HEK293 (cell line): Measurements from ENCODE around the gene OTX1.

Experiments used
- CTCF ChIA-PET: fragments of 350-600 bp; formaldehyde crosslinking; extraction: SDS; loops from one replicate; lab custom pipeline; 2021; ENCODE audit warnings: antibody characterized with exemption; lab: Yijun Ruan, JAX
- POLR2A ChIA-PET: fragments of 300-600 bp; formaldehyde crosslinking; extraction: SDS; loops from one replicate; lab custom pipeline; 2020; ENCODE audit warnings: antibody characterized with exemption, inconsistent platforms; lab: Yijun Ruan, JAX
- H3K27ac ChIP-seq: fragments of 200-500 bp; sonication (Bioruptor generic); 2 replicates; pipeline ENCODE4 v1.5.1; 2014; ENCODE audit warnings: low read depth, low read length, control low read depth, inconsistent platforms; ENCODE audit errors: extremely low read depth
- H3K36me3 ChIP-seq, 2 experiments: fragments of 200-500 bp in 1 of 2; sonication (Bioruptor generic) in 1 of 2; 1 replicate in 1 of 2; 2 replicates in 1 of 2; pipeline ENCODE4 v1.5.1; 2014 to 2017; ENCODE audit warnings: inconsistent platforms in 2 of 2, low read length in 2 of 2; ENCODE audit not compliant: control insufficient read depth in 2 of 2, insufficient read depth in 1 of 2
- H3K4me1 ChIP-seq: fragments of 200-500 bp; sonication (Bioruptor generic); 2 replicates; pipeline ENCODE4 v1.5.1; 2014; ENCODE audit warnings: mild to moderate bottlenecking, low read length, inconsistent platforms; ENCODE audit not compliant: control insufficient read depth, insufficient read depth
- H3K4me3 ChIP-seq: 2 replicates; pipeline ENCODE4 v1.5.1; 2011; ENCODE audit warnings: low read depth, mild to moderate bottlenecking, control low read depth, low read length, moderate library complexity
- H3K9me3 ChIP-seq: fragments of 200-500 bp; sonication (Bioruptor generic); 2 replicates; pipeline ENCODE4 v1.5.1; 2014; ENCODE audit warnings: low read depth, low read length, inconsistent platforms; ENCODE audit not compliant: control insufficient read depth, insufficient read depth
- GFI1B ChIP-seq: fragments of 450-650 bp; formaldehyde crosslinking; IDR thresholded peaks from 2 replicates; pipeline ENCODE4 v1.5.1; 2016; ENCODE audit warnings: missing biosample characterization, missing genetic modification characterization
- KLF10 ChIP-seq: fragments of 450-650 bp; IDR thresholded peaks from 2 replicates; pipeline ENCODE4 v1.5.1; 2018; ENCODE audit warnings: missing biosample characterization, mild to moderate bottlenecking, missing genetic modification characterization
- ZEB2 ChIP-seq: fragments of 450-650 bp; formaldehyde crosslinking; IDR thresholded peaks from 2 replicates; pipeline ENCODE4 v1.5.1; 2016; ENCODE audit warnings: missing biosample characterization, missing genetic modification characterization
- ZIC2 ChIP-seq: fragments of 450-650 bp; formaldehyde crosslinking; IDR thresholded peaks from 2 replicates; pipeline ENCODE4 v1.5.1; 2016; ENCODE audit warnings: missing biosample characterization, missing genetic modification characterization
- ZNF133 ChIP-seq: fragments of 450-650 bp; formaldehyde crosslinking; IDR thresholded peaks from 2 replicates; pipeline ENCODE4 v1.5.1; 2016; ENCODE audit warnings: missing biosample characterization, missing genetic modification characterization
- ZNF140 ChIP-seq: fragments of 450-650 bp; formaldehyde crosslinking; IDR thresholded peaks from 2 replicates; pipeline ENCODE4 v1.5.1; 2016; ENCODE audit warnings: missing biosample characterization, missing genetic modification characterization
- ZNF202 ChIP-seq: fragments of 450-650 bp; formaldehyde crosslinking; IDR thresholded peaks from 2 replicates; pipeline ENCODE4 v1.5.1; 2016; ENCODE audit warnings: missing biosample characterization, missing genetic modification characterization, borderline replicate concordance
- ZNF335 ChIP-seq: fragments of 450-650 bp; formaldehyde crosslinking; conservative IDR thresholded peaks from 2 replicates; pipeline ENCODE4 v1.5.1; 2016; ENCODE audit warnings: missing biosample characterization, missing genetic modification characterization
- ZNF423 ChIP-seq: fragments of 450-650 bp; formaldehyde crosslinking; IDR thresholded peaks from 2 replicates; pipeline ENCODE4 v1.5.1; 2016; ENCODE audit warnings: missing biosample characterization, missing genetic modification characterization
- ZNF433 ChIP-seq: fragments of 450-650 bp; formaldehyde crosslinking; IDR thresholded peaks from 2 replicates; pipeline ENCODE4 v1.5.1; 2016; ENCODE audit warnings: missing biosample characterization, missing genetic modification characterization, low read depth
- ZNF521 ChIP-seq: fragments of 450-650 bp; formaldehyde crosslinking; IDR thresholded peaks from 2 replicates; pipeline ENCODE4 v1.5.1; 2017; ENCODE audit warnings: missing biosample characterization, mild to moderate bottlenecking, missing genetic modification characterization
- ZNF529 ChIP-seq: fragments of 450-650 bp; formaldehyde crosslinking; IDR thresholded peaks from 2 replicates; pipeline ENCODE4 v1.5.1; 2017; ENCODE audit warnings: missing genetic modification characterization, missing biosample characterization; ENCODE audit not compliant: insufficient replicate concordance
- ZNF560 ChIP-seq: fragments of 450-650 bp; formaldehyde crosslinking; IDR thresholded peaks from 2 replicates; pipeline ENCODE4 v1.5.1; 2017; ENCODE audit warnings: missing biosample characterization, missing genetic modification characterization, borderline replicate concordance
- ZXDB ChIP-seq: fragments of 450-650 bp; formaldehyde crosslinking; IDR thresholded peaks from 2 replicates; pipeline ENCODE4 v1.5.1; 2016; ENCODE audit warnings: missing biosample characterization, missing genetic modification characterization
- TF ChIP-seq, protein P1 (sequence below): fragments of 450-650 bp; formaldehyde crosslinking; IDR thresholded peaks from 2 replicates; pipeline ENCODE4 v1.5.1; 2016; ENCODE audit warnings: missing biosample characterization, missing genetic modification characterization
- TF ChIP-seq, protein P2 (sequence below): fragments of 450-650 bp; formaldehyde crosslinking; IDR thresholded peaks from 2 replicates; pipeline ENCODE4 v1.5.1; 2017; ENCODE audit warnings: missing biosample characterization, missing genetic modification characterization
- TF ChIP-seq, protein P3 (sequence below): fragments of 450-650 bp; formaldehyde crosslinking; IDR thresholded peaks from 2 replicates; pipeline ENCODE4 v1.5.1; 2016; ENCODE audit warnings: missing biosample characterization, missing genetic modification characterization
- TF ChIP-seq, protein P4 (sequence below): fragments of 450-650 bp; IDR thresholded peaks from 2 replicates; pipeline ENCODE4 v1.5.1; 2018; ENCODE audit warnings: missing biosample characterization, mild to moderate bottlenecking, missing genetic modification characterization
- TF ChIP-seq, protein P5 (sequence below): fragments of 450-650 bp; formaldehyde crosslinking; IDR thresholded peaks from 2 replicates; pipeline ENCODE4 v1.5.1; 2017; ENCODE audit warnings: missing biosample characterization, missing genetic modification characterization
- TF ChIP-seq, protein P6 (sequence below): fragments of 450-650 bp; formaldehyde crosslinking; IDR thresholded peaks from 2 replicates; pipeline ENCODE4 v1.5.1; 2017; ENCODE audit warnings: missing biosample characterization, missing genetic modification characterization
- TF ChIP-seq, protein P7 (sequence below): fragments of 450-650 bp; formaldehyde crosslinking; IDR thresholded peaks from 2 replicates; pipeline ENCODE4 v1.5.1; 2016; ENCODE audit warnings: missing biosample characterization, missing genetic modification characterization

Gene OTX1

DNA sequence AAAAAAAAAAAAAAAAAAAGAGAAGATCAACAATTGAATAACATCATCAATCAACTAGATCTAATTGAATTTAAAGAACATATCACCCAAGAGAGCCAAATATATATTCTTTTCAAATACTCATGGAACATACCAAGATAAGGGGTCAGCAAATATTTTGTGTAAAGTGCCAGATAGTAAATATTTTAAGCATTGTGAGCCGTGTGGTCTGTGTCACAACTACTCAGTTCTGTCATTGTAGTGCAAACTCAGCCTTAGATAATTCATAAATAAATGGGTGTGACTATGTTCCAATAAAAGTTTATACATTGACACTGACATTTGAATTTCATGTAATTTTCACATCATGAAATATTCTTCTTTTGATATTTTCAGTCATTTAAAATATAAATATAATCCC lies 45.9 kb downstream of the OTX1 start (continued):
- TF ChIP-seq, protein P1, sequence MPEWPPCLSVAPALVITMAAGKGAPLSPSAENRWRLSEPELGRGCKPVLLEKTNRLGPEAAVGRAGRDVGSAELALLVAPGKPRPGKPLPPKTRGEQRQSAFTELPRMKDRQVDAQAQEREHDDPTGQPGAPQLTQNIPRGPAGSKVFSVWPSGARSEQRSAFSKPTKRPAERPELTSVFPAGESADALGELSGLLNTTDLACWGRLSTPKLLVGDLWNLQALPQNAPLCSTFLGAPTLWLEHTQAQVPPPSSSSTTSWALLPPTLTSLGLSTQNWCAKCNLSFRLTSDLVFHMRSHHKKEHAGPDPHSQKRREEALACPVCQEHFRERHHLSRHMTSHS (tag by site-specific recombination), result no peak

DNA sequence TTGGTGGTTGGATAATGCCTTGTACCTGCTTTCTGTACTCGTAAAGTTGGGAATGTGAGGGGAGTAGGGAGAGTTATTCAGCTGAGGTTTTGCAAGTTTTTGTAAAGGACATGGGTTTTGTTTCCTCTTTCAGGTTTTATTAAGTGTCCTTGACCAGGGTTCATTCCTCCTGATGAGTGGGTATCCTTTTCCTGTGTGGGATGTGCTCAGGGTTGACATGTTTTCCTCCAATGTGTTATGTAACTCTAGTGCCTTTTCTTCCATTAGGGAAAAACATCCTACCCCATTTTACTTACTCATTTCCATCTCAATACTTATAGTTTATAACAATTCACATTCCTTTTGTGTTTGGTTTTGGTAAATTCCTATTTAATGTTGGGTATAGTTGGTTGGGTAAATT lies 48.4 kb downstream of the OTX1 start:
- Histone ChIP-seq H3K36me3 (no peaks in the 10 kb centered on the region), H3K9me3 (no peaks in the 10 kb centered on the region), H3K27ac (no peak overlapping the region), H3K4me1 (no peaks in the 10 kb centered on the region), H3K4me3 (no peak overlapping the region)
- ChIA-PET CTCF (interaction anchor here (0.6 to 1.0 kb wide), 2 partner anchors 19 to 1089 kb away, joined by 3 read pairs; no protein-coding TSS in a partner anchor), POLR2A (no interaction called here)
- TF ChIP-seq ZNF202 (tag by site-specific recombination) (no peak), ZNF140 (tag by site-specific recombination) (no peak), ZNF133 (tag by site-specific recombination) (no peak), ZEB2 (tag by site-specific recombination) (no peak)

DNA sequence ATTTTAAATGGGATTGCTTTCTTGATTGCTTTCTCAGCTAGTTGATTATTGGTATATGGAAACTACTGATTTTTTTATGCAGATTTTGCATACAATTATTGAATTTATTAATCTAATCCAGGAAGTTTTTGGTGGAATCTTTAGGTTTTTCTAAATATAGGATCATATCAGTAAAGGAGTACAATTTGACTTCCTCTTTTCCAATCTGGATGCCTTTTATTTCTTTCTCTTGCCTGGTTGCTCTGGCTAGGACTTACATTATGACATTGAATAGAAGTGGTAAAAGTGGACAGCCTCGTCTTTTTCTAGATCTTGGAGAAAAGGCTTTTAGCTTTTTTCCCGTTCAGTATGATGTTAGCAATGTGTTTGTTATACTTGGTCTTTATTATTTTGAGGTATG lies 51.3 kb downstream of the OTX1 start:
- no peaks in the 10 kb centered on the region for H3K9me3 ChIP-seq
- no peaks in the 10 kb centered on the region for H3K4me1 ChIP-seq
- ChIA-PET POLR2A (no interaction called here), CTCF (no interaction called here)
- no peak overlapping the region for H3K4me3 ChIP-seq
- no peak overlapping the region for H3K27ac ChIP-seq
- no peaks in the 10 kb centered on the region for H3K36me3 ChIP-seq
- TF ChIP-seq, protein P2, sequence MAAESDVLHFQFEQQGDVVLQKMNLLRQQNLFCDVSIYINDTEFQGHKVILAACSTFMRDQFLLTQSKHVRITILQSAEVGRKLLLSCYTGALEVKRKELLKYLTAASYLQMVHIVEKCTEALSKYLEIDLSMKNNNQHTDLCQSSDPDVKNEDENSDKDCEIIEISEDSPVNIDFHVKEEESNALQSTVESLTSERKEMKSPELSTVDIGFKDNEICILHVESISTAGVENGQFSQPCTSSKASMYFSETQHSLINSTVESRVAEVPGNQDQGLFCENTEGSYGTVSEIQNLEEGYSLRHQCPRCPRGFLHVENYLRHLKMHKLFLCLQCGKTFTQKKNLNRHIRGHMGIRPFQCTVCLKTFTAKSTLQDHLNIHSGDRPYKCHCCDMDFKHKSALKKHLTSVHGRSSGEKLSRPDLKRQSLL, result no peak
- no peak for TF ChIP-seq ZXDB
- no peak for TF ChIP-seq ZNF521
- TF ChIP-seq ZIC2 (tag by site-specific recombination), result no peak
- no peak for TF ChIP-seq ZNF423 (tag by site-specific recombination)
- no peak for TF ChIP-seq ZNF433 (tag by site-specific recombination)
- TF ChIP-seq, protein P3, sequence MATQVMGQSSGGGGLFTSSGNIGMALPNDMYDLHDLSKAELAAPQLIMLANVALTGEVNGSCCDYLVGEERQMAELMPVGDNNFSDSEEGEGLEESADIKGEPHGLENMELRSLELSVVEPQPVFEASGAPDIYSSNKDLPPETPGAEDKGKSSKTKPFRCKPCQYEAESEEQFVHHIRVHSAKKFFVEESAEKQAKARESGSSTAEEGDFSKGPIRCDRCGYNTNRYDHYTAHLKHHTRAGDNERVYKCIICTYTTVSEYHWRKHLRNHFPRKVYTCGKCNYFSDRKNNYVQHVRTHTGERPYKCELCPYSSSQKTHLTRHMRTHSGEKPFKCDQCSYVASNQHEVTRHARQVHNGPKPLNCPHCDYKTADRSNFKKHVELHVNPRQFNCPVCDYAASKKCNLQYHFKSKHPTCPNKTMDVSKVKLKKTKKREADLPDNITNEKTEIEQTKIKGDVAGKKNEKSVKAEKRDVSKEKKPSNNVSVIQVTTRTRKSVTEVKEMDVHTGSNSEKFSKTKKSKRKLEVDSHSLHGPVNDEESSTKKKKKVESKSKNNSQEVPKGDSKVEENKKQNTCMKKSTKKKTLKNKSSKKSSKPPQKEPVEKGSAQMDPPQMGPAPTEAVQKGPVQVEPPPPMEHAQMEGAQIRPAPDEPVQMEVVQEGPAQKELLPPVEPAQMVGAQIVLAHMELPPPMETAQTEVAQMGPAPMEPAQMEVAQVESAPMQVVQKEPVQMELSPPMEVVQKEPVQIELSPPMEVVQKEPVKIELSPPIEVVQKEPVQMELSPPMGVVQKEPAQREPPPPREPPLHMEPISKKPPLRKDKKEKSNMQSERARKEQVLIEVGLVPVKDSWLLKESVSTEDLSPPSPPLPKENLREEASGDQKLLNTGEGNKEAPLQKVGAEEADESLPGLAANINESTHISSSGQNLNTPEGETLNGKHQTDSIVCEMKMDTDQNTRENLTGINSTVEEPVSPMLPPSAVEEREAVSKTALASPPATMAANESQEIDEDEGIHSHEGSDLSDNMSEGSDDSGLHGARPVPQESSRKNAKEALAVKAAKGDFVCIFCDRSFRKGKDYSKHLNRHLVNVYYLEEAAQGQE (tag by site-specific recombination), result no peak
- no peak for TF ChIP-seq GFI1B
- no peak for TF ChIP-seq ZNF335 (tag by site-specific recombination)
- TF ChIP-seq, protein P4, sequence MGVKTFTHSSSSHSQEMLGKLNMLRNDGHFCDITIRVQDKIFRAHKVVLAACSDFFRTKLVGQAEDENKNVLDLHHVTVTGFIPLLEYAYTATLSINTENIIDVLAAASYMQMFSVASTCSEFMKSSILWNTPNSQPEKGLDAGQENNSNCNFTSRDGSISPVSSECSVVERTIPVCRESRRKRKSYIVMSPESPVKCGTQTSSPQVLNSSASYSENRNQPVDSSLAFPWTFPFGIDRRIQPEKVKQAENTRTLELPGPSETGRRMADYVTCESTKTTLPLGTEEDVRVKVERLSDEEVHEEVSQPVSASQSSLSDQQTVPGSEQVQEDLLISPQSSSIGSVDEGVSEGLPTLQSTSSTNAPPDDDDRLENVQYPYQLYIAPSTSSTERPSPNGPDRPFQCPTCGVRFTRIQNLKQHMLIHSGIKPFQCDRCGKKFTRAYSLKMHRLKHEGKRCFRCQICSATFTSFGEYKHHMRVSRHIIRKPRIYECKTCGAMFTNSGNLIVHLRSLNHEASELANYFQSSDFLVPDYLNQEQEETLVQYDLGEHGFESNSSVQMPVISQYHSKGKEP (tag by site-specific recombination), result no peak
- TF ChIP-seq, protein P5, sequence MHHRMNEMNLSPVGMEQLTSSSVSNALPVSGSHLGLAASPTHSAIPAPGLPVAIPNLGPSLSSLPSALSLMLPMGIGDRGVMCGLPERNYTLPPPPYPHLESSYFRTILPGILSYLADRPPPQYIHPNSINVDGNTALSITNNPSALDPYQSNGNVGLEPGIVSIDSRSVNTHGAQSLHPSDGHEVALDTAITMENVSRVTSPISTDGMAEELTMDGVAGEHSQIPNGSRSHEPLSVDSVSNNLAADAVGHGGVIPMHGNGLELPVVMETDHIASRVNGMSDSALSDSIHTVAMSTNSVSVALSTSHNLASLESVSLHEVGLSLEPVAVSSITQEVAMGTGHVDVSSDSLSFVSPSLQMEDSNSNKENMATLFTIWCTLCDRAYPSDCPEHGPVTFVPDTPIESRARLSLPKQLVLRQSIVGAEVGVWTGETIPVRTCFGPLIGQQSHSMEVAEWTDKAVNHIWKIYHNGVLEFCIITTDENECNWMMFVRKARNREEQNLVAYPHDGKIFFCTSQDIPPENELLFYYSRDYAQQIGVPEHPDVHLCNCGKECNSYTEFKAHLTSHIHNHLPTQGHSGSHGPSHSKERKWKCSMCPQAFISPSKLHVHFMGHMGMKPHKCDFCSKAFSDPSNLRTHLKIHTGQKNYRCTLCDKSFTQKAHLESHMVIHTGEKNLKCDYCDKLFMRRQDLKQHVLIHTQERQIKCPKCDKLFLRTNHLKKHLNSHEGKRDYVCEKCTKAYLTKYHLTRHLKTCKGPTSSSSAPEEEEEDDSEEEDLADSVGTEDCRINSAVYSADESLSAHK (tag by site-specific recombination), result no peak
- no peak for TF ChIP-seq KLF10 (tag by site-specific recombination)
- TF ChIP-seq, protein P6, sequence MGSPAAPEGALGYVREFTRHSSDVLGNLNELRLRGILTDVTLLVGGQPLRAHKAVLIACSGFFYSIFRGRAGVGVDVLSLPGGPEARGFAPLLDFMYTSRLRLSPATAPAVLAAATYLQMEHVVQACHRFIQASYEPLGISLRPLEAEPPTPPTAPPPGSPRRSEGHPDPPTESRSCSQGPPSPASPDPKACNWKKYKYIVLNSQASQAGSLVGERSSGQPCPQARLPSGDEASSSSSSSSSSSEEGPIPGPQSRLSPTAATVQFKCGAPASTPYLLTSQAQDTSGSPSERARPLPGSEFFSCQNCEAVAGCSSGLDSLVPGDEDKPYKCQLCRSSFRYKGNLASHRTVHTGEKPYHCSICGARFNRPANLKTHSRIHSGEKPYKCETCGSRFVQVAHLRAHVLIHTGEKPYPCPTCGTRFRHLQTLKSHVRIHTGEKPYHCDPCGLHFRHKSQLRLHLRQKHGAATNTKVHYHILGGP (tag by site-specific recombination), result no peak
- no peak for TF ChIP-seq ZNF560 (tag by site-specific recombination)
- TF ChIP-seq, protein P7, sequence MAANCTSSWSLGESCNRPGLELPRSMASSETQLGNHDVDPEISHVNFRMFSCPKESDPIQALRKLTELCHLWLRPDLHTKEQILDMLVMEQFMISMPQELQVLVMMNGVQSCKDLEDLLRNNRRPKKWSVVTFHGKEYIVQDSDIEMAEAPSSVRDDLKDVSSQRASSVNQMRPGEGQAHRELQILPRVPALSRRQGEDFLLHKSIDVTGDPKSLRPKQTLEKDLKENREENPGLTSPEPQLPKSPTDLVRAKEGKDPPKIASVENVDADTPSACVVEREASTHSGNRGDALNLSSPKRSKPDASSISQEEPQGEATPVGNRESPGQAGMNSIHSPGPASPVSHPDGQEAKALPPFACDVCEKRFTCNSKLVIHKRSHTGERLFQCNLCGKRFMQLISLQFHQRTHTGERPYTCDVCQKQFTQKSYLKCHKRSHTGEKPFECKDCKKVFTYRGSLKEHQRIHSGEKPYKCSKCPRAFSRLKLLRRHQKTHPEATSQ, result no peak
- no peak for TF ChIP-seq ZNF529 (tag by site-specific recombination)
